ENCODE data around the gene CYSTM1. TPM values are rescaled to one million over a fixed set of nuclear protein-coding genes. Genes with fewer than 3 reads are reported as not detected.

The CYSTM1 gene
- total and polyA plus RNA-seq, 2 donors (not counting 1 experiment from before 2014, with no cell fraction given): 6.2 to 17.0 TPM

- Histone ChIP-seq H3K4me3 (ENCODE audit: control extremely low read depth in 1 of 5, extremely low read depth in 1 of 5, insufficient read depth in 1 of 5, low read depth in 2 of 5, low read length in 4 of 5) (no peak overlapping the region), H3K36me3 (replicated peaks in 1 of 2; ENCODE audit: control extremely low read depth in 1 of 2, control insufficient read depth in 1 of 2, extremely low read depth in 1 of 2, insufficient read depth in 2 of 2, low read length in 1 of 2) (no peaks in the 10 kb centered on the region), H2AFZ (ENCODE audit: insufficient read depth, low read depth, low read length, poor library complexity, severe bottlenecking) (no peak overlapping the region), H3K4me1 (ENCODE audit: control insufficient read depth in 2 of 2, insufficient read depth in 2 of 2, low read length in 2 of 2) (no peaks in the 10 kb centered on the region), H3K79me2 (ENCODE audit: control insufficient read depth, insufficient read depth, low read length) (no peaks in the 10 kb centered on the region), H4K20me1 (ENCODE audit: control insufficient read depth, insufficient read depth, low read length, poor library complexity, severe bottlenecking) (no peaks in the 10 kb centered on the region), H3K27me3 (replicated peaks in 1 of 4; ENCODE audit: control extremely low read depth in 1 of 4, control insufficient read depth in 3 of 4, insufficient read depth in 4 of 4, low read length in 3 of 4) (no peaks in the 10 kb centered on the region), H3K4me2 (replicated peaks; ENCODE audit: low read depth, low read length, poor library complexity, severe bottlenecking) (no peak overlapping the region), H3K9me3 (ENCODE audit: control extremely low read depth in 1 of 3, control insufficient read depth in 2 of 3, insufficient read depth in 1 of 3, low read length in 2 of 3) (no peaks in the 10 kb centered on the region), H3K27ac (ENCODE audit: low read length in 2 of 2) (no peak overlapping the region), H3K9ac (ENCODE audit: low read length) (no peak overlapping the region)
- TF ChIP-seq EZH2 (IDR thresholded peaks at IDR 0.05; ENCODE audit: borderline replicate concordance, insufficient read depth, low read depth, low read length, poor library complexity, severe bottlenecking) (no peak), CTCF (IDR thresholded peaks at IDR 0.05) (no peak)
- Mint-ChIP-seq H3K4me1 (no peaks in the 10 kb centered on the region), H3K4me3 (no peak overlapping the region), H3K27ac (no peak overlapping the region), H3K9me3 (ENCODE audit: insufficient read depth) (no peaks in the 10 kb centered on the region), H3K27me3 (no peaks in the 10 kb centered on the region)
- ATAC-seq (ENCODE audit: low read depth): no peak
- ChIA-PET CTCF (interaction anchor here (0.8 to 1.7 kb wide), 4 partner anchors 9 to 113 kb away, joined by 3 to 5 read pairs (median 4); no protein-coding TSS in a partner anchor), POLR2A (no interaction called here)
- intact Hi-C loops (cut with micrococcal nuclease): no loop called here
- no peak for DNase-seq
- WGBS (ENCODE audit: insufficient coverage): no CpG with 5 or more reads among the region's 2 CpGs
These were observed 6.6 kb upstream of the CYSTM1 start for GRCh38 chr5:140168371-140168770.

GRCh38 chr5:140169410-140169809 is 5.6 kb upstream of the CYSTM1 start:
- Histone ChIP-seq H3K9ac (ENCODE audit: low read length) (no peak overlapping the region), H3K9me3 (ENCODE audit: control extremely low read depth in 1 of 3, control insufficient read depth in 2 of 3, insufficient read depth in 1 of 3, low read length in 2 of 3) (no peaks in the 10 kb centered on the region), H3K4me2 (replicated peaks; ENCODE audit: low read depth, low read length, poor library complexity, severe bottlenecking) (no peak overlapping the region), H3K79me2 (ENCODE audit: control insufficient read depth, insufficient read depth, low read length) (no peaks in the 10 kb centered on the region), H3K36me3 (replicated peaks in 1 of 2; ENCODE audit: control extremely low read depth in 1 of 2, control insufficient read depth in 1 of 2, extremely low read depth in 1 of 2, insufficient read depth in 2 of 2, low read length in 1 of 2) (no peaks in the 10 kb centered on the region), H3K27me3 (replicated peaks in 1 of 4; ENCODE audit: control extremely low read depth in 1 of 4, control insufficient read depth in 3 of 4, insufficient read depth in 4 of 4, low read length in 3 of 4) (no peaks in the 10 kb centered on the region), H3K27ac (ENCODE audit: low read length in 2 of 2) (no peak overlapping the region), H3K4me3 (ENCODE audit: control extremely low read depth in 1 of 5, extremely low read depth in 1 of 5, insufficient read depth in 1 of 5, low read depth in 2 of 5, low read length in 4 of 5) (no peak overlapping the region), H3K4me1 (ENCODE audit: control insufficient read depth in 2 of 2, insufficient read depth in 2 of 2, low read length in 2 of 2) (peaks cover 1 to 2% of the 10 kb centered on the region in 2 donors), H4K20me1 (ENCODE audit: control insufficient read depth, insufficient read depth, low read length, poor library complexity, severe bottlenecking) (no peaks in the 10 kb centered on the region), H2AFZ (ENCODE audit: insufficient read depth, low read depth, low read length, poor library complexity, severe bottlenecking) (no peak overlapping the region)
- peaks cover 3% of the 10 kb centered on the region for H3K4me1 Mint-ChIP-seq
- ATAC-seq (ENCODE audit: low read depth) (no peak), DNase-seq (no peak)
- no peak for TF ChIP-seq EZH2 (IDR thresholded peaks at IDR 0.05; ENCODE audit: borderline replicate concordance, insufficient read depth, low read depth, low read length, poor library complexity, severe bottlenecking)
- no peak for TF ChIP-seq CTCF (IDR thresholded peaks at IDR 0.05)
- H3K9me3 Mint-ChIP-seq (ENCODE audit: insufficient read depth): no peaks in the 10 kb centered on the region
- no peak overlapping the region for H3K4me3 Mint-ChIP-seq
- no peaks in the 10 kb centered on the region for H3K27me3 Mint-ChIP-seq
- CTCF ChIA-PET: interaction anchor here (0.9 to 1.8 kb wide), 6 partner anchors 10 to 96 kb away, joined by 3 to 8 read pairs (median 4); no protein-coding TSS in a partner anchor
- no peak overlapping the region for H3K27ac Mint-ChIP-seq
- 94% methylated on average over 1 of the region's 1 CpG for WGBS (ENCODE audit: insufficient coverage)
- POLR2A ChIA-PET: no interaction called here
- intact Hi-C loops (cut with micrococcal nuclease): no loop called here

All from B cell (primary cell).